Fibroblast of skin of left quadriceps (primary cell): ENCODE results near the gene ORAI2.
"Not testable (repeated sequence)": the region's sequence is repeated elsewhere in the genome, so short reads cannot be mapped to it uniquely, and the experiment has no call there.

Experiments
- DNase-seq, 2 experiments: peaks; one replicate each; pipeline ENCODE4 v3.0.0-alpha.2; 2013; ENCODE audit warnings: low read depth in 2 of 2

Gene ORAI2

GRCh38 chr7:102497308-102497707, 63.9 kb downstream of the ORAI2 start:
- DNase-seq, result not testable (repeated sequence)

DNA sequence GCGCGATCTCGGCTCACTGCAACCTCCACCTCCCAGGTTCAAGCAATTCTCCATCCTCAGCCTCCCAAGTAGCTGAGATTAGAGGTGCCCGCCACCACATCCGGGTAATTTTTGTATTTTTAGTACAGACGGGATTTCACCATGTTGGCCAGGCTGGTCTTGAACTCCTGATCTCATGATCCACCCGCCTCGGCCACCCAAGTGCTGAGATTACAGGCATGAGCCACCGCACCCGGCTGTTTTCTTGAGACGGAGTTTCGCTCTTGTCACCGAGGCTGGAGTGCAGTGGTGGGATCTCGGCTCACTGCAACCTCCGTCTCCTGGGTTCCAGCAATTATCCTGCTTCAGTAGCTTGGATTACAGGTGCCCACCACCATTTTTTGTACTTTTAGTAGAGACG, 64.9 kb downstream of the ORAI2 start:
- not testable (repeated sequence) for DNase-seq

GRCh38 chr7:102503141-102503540, 69.8 kb downstream of the ORAI2 start:
- not testable (repeated sequence) for DNase-seq

GRCh38 chr7:102505298-102506185, 72.2 kb downstream of the ORAI2 start:
- DNase-seq, result not testable (repeated sequence)
